NB4 (cell line): ENCODE measurements around the gene SMPD1.

Experiments
- DNase-seq: peaks from one replicate; pipeline ENCODE4 v3.0.0; 2010; ENCODE audit warnings: low read depth
- H3K4me3 ChIP-seq: one replicate; pipeline ENCODE4 v1.5.1; 2011; ENCODE audit warnings: mild to moderate bottlenecking, low read depth, low read length, moderate library complexity
- MAX ChIP-seq: IDR thresholded peaks from 2 replicates; pipeline ENCODE4 v1.6.1; 2011; ENCODE audit warnings: low read depth, low read length
- MYC ChIP-seq: IDR thresholded peaks from 2 replicates; pipeline ENCODE4 v1.6.1; 2011; ENCODE audit warnings: low read depth, low read length
- POLR2A ChIP-seq: IDR thresholded peaks from 2 replicates; pipeline ENCODE4 v1.6.1; 2011; ENCODE audit warnings: mild to moderate bottlenecking; ENCODE audit not compliant: insufficient read length; ENCODE audit errors: extremely low read depth
- TF ChIP-seq, protein P1 (sequence below): IDR thresholded peaks from one replicate; pipeline ENCODE4 v1.5.1; 2012; ENCODE audit warnings: low read depth, low read length

SMPD1 gene

GRCh38 chr11:6400431-6401345, 10.4 kb downstream of the SMPD1 start:
- no peak for DNase-seq
- TF ChIP-seq, protein P1, sequence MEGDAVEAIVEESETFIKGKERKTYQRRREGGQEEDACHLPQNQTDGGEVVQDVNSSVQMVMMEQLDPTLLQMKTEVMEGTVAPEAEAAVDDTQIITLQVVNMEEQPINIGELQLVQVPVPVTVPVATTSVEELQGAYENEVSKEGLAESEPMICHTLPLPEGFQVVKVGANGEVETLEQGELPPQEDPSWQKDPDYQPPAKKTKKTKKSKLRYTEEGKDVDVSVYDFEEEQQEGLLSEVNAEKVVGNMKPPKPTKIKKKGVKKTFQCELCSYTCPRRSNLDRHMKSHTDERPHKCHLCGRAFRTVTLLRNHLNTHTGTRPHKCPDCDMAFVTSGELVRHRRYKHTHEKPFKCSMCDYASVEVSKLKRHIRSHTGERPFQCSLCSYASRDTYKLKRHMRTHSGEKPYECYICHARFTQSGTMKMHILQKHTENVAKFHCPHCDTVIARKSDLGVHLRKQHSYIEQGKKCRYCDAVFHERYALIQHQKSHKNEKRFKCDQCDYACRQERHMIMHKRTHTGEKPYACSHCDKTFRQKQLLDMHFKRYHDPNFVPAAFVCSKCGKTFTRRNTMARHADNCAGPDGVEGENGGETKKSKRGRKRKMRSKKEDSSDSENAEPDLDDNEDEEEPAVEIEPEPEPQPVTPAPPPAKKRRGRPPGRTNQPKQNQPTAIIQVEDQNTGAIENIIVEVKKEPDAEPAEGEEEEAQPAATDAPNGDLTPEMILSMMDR = no peak
- no peak for TF ChIP-seq MAX
- TF ChIP-seq POLR2A = no peak
- no peak for TF ChIP-seq MYC
- no peak overlapping the region for H3K4me3 ChIP-seq

GRCh38 chr11:6401464-6401863, 11.2 kb downstream of the SMPD1 start:
- TF ChIP-seq MYC (no peak), POLR2A (no peak), MAX (no peak)
- TF ChIP-seq, protein P1 = no peak
- no peak for DNase-seq
- no peak overlapping the region for H3K4me3 ChIP-seq

- DNase-seq = no peak
Measured at GRCh38 chr11:6402061-6402470, 11.8 kb downstream of the SMPD1 start.

DNA sequence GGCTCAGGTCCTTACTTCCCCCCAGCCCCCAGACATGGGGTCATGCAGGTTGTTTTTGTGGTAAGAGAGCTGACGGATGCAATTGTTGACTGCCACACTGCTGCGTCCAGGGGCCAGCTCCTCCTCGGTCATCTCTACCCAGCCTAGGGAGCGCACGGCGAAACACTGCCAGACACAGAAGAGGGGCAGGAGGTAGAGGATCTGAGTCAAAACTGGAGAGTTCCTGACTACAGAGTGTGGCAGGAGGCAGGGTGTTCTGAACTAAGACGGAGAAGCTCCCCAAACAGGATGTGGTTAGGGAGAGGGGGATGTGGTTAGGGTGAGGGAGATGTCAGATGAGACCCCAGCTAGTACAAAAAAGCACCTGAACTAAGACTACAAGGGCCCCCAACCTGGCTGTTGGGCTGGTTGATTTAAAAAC, 12.3 kb downstream of the SMPD1 start:
- no peak overlapping the region for H3K4me3 ChIP-seq
- DNase-seq = peak; percentile 86
- no peak for TF ChIP-seq MAX

More at GRCh38 chr11:6402061-6402470, 11.8 kb downstream of the SMPD1 start:
- H3K4me3 ChIP-seq = no peak overlapping the region
- TF ChIP-seq, protein P1 = no peak
- no peak for TF ChIP-seq MAX
- TF ChIP-seq MYC = no peak
- no peak for TF ChIP-seq POLR2A

DNA sequence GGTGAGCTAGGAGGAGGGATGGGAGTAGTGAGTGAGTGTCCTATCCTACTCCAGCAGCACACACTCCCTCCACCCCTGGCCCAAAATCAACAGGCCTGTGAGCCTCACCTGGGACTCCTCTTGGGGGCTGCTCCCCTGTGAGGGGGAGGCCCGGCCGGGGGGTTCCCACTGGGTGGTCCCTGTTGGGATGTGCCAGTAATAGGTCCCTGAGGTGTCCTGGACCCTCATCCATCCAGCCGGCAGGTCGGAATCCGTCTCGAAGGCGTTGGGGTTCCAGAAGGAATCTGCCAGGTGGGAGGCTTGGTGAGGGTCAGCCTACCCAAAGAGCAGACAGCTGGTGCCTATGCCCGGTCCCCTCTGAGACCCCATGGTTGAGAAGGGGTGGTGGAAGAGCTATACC, 13.3 kb downstream of the SMPD1 start:
- TF ChIP-seq MAX = no peak
- TF ChIP-seq, protein P1 = no peak
- no peak for TF ChIP-seq MYC
- no peak for TF ChIP-seq POLR2A
- H3K4me3 ChIP-seq = no peak overlapping the region
- no peak for DNase-seq

- H3K4me3 ChIP-seq = no peak overlapping the region
- DNase-seq = no peak
- TF ChIP-seq POLR2A = no peak
- TF ChIP-seq MYC = no peak
Measured at GRCh38 chr11:6404342-6405051, 14.2 kb downstream of the SMPD1 start.
